Right lobe of liver (tissue), 4 donors: Measurements from ENCODE around the gene RARG.
"Not testable (repeated sequence)": the region's sequence is repeated elsewhere in the genome, so short reads cannot be mapped to it uniquely, and the experiment has no call there.

Source experiments
- CTCF ChIP-seq, 4 donors: fragments of 200-600 bp in 3 of 4; fragments of 450-650 bp in 1 of 4; IDR thresholded peaks; one replicate each; pipeline versions ENCODE4 v1.5.1 to v1.8.0; 2016 to 2022; ENCODE audit warnings: antibody characterized with exemption in 4 of 4, mild to moderate bottlenecking in 2 of 4
- POLR2A ChIP-seq: fragments of 450-650 bp; IDR thresholded peaks from one replicate; pipeline ENCODE4 v1.6.1; 2017; ENCODE audit warnings: antibody characterized with exemption, mild to moderate bottlenecking
- donor health status: DM: no; HTN: no; CAD: no.
- donor health status: DM: no; HTN: no; CAD: no.
- donor health status: DM: no; HTN: yes; CAD: no.

DNA sequence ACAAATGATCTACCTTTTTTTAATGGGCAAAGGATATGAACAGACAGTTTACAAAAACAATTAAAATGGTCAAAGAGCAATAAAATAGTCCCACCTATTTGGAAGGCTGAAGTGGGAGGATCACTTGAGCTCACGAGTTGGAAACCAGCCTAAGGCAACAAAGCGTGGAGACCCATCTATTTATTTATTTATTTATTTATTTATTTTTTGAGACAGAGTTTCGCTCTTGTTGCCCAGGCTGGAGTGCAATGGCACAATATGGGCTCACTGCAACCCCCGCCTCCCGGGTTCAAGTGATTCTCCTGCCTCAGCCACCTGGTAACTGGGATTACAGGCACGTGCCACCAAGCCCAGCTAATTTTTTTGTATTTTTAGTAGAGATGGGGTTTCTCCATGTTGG is 54.6 kb downstream of the RARG start:
- not testable (repeated sequence) for TF ChIP-seq CTCF (IDR thresholded peaks at IDR 0.05); POLR2A
